ENCODE measurements around the gene VPREB1.
"Not testable (repeated sequence)": the region's sequence is repeated elsewhere in the genome, so short reads cannot be mapped to it uniquely, and the experiment has no call there.

VPREB1 gene

GRCh38 chr22:22214819-22215329, 29.7 kb upstream of the VPREB1 start:
- DNase-seq, result no peak

DNA sequence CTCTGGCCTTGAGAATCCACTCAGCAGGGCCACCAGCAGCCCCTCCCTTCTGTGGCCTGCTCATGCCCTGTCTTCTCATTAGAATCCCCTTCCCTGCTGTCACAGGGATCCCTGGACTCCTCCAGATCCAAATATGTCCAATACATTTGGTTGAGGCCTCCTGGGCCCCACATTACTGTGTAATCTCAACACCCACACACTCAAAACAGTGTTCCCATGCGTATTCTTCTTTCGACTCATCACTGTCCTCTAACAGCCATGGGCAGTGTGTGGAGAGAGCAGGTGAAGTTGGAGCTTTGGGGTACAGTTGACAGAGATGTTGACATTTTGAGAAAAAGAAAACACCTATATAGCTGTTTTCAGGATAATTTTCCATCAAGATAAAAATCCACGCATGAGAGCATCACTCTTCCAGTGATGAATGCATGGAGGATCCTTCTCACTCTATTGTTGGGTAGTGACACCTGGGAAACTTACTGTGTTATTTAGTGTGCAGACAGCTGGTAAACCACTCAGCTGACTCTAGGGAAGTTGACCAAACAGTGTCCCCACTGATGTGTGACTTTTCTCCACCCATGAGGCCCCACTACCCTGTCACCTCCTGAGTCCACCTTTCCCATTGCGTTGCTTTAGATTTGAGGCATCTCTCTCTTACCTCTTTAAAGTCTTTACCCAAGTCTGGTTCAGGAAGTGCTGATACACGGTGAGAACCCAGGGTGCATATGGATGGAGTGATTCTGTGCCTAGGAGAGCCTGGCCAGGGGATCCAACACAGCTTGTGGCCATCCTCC, 28.7 kb upstream of the VPREB1 start:
- no peak for DNase-seq

GRCh38 chr22:22216450-22216959, 28.1 kb upstream of the VPREB1 start:
- no peak for DNase-seq

DNA sequence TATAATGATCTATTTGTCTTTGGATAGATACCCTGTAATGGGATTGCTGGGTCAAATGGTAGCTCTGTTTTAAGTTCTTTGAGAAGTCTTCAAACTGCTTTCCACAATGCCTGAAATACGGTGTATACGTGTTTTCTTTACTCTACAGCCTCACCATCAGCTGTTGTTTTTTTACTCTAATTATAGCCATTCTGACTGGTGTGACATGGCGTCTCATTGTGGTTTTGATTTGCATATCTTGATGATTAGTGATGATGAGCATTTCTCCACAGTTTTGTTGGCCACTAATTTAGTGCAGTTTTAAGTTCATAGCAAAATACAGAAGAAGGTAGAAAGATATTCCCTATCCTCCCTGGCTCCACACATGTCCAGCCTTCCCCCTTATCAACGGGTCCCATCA, 26.3 kb upstream of the VPREB1 start:
- DNase-seq, result no peak

DNA sequence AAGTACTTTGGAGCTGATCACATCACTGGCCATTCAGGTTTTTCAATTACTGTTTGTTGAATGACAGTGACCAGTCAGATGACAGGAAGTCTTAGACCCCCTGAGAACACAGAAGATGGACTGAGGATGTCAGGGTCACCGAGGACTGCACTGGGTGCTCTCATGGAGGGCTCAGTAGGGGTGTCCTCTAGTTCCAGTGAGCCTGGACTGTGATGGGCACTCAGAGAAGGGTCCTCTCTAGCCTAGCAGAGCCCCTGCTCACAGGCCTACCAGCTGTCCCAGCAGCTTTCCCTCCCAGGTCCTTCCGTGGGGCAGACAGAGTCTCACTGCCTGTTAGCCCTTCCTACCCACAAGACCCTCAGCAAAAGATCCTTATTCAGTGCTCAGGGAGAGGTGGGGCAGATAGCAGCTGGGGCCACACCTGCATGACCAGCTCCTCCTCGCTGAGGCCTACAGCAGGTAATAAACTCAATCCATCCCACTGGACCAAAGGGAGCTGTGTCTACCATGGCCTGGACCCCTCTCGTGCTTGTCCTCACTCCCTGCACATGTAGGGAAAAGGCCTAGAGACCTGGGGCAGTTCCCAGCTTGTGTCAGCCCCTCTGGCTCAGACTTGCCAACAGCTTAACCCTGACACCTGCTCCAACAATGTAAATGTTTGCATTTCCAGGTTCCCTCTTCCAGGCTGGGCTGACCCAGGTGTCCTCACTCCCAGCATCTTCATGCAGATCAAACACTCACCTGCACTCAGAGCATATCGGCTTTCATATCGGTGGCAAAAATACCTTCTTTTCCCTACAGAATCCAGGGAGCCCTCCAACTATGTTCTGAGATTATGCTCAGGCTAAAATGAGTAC, 25.2 kb upstream of the VPREB1 start:
- no peak for DNase-seq

- not testable (repeated sequence) for DNase-seq
These were observed 23.5 kb upstream of the VPREB1 start for GRCh38 chr22:22221043-22221442.

GRCh38 chr22:22226448-22227187, 18.0 kb upstream of the VPREB1 start:
- DNase-seq, result no peak

DNA sequence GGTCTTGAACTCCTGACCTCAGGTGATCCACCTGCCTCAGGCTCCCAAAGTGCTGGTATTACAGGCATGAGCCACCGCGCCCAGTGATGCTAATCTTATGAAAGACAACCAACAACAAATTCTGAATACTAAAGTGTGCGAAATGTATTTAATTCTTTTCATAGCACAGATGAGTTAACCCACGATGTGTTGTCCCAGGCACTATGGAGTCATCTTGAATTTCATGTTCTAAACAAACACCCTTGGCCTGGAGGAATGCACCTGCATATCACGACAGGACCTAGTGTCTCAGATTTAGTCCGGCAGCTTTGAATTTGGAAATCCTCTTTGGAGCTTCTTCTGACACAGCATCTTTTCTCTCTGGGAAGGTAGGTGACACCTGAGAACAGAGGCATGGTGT, 16.2 kb upstream of the VPREB1 start:
- DNase-seq, result no peak

GRCh38 chr22:22228921-22229320, 15.7 kb upstream of the VPREB1 start:
- no peak for DNase-seq

DNA sequence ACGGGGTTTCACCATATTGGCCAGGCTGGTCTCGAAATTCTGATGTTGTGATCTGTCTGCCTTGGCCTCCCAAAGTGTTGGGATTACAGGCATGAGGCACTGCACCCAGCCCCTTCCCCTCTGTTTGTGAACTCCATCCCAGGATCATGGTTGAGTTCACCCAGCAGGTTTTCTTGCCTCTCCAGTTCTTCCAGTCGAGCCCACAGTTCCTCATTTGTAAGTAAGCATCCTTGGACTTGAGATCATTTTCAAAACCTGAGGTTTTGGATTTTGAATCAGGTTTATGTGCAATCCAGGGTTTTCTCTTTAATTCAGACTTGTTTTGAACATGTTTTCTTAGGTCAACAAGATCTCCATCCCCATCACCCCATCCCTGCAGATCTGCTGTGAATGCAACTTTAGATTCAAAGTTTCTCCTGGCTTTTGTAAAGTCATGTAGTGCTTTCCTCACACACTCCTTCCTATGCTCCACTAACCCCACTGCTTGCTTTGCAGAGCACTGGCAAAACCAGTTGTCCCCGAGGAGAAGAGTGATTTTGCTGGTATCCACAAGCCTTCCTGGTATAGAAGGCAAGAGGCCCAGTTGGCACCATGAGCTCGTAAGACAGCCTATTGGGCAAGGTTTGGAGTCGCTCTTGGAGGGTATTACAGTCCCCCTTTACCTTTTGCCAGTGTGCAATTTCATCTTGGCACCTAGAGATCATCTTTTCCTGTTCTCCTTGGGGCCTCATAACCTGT, 14.7 kb upstream of the VPREB1 start:
- no peak for DNase-seq

GRCh38 chr22:22230438-22230837, 14.1 kb upstream of the VPREB1 start:
- no peak for DNase-seq

- DNase-seq, result no peak
These were observed 11.5 kb upstream of the VPREB1 start for GRCh38 chr22:22233081-22233480.

DNA sequence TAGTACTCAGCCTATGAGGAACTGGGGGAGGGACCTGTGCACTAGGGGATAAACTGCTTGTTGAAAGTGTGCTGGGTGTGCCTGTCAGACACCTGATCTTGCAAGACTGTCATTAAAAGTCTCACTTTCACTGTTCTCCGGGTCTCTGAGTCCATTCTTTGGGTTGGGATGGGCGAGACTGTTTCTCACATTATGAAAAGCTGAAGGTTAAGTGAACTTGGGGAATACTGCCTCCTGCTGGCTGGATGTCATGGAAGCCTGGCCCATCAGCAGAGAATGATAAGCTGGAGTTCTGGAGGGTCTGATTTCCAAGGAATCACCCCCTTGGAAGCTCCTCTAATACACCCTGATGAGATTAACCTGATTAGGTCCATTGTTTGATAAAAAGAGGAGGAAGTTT, 9.0 kb upstream of the VPREB1 start:
- DNase-seq, result no peak

GRCh38 chr22:22237521-22237920, 7.1 kb upstream of the VPREB1 start:
- DNase-seq, result no peak

- DNase-seq, result no peak
These were observed 5.2 kb upstream of the VPREB1 start for GRCh38 chr22:22239311-22239939.

DNA sequence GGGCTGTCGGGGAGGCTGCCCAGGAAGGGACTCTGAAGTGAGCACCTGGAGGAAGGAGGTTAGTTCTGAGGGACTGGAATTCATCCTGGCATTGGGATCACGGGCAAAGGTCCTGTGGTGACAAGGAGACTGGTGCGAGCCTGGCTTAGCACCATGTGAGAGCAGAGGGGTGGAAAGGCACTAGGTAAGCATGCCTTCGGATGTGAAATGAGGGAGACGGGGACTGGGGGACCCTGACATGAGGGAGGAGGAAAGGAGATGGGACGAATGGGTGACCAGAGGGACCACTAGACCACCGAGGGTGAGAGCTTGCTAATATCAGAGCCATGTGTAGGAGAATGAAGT, 3.1 kb upstream of the VPREB1 start:
- DNase-seq, result no peak

DNA sequence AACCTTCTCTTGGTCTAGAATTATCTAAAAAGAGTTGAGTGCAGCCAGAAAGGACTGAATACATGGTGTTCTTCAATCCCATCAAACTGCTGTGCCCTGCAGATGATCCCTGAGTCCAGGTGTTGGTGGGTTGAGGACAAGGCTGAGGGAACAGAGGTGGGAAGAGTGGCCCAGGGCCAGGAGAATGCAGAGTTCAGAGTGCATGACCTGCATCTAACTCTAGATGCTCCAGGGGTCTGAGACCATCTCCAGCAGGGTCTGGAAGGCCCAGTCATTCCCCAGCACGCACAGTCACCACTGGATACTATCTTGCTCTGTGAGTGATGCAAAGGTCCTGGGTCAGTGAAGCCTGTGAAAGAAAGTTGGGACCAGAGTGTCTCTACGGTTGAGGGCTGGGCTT, 2.1 kb upstream of the VPREB1 start:
- DNase-seq, result no peak

DNA sequence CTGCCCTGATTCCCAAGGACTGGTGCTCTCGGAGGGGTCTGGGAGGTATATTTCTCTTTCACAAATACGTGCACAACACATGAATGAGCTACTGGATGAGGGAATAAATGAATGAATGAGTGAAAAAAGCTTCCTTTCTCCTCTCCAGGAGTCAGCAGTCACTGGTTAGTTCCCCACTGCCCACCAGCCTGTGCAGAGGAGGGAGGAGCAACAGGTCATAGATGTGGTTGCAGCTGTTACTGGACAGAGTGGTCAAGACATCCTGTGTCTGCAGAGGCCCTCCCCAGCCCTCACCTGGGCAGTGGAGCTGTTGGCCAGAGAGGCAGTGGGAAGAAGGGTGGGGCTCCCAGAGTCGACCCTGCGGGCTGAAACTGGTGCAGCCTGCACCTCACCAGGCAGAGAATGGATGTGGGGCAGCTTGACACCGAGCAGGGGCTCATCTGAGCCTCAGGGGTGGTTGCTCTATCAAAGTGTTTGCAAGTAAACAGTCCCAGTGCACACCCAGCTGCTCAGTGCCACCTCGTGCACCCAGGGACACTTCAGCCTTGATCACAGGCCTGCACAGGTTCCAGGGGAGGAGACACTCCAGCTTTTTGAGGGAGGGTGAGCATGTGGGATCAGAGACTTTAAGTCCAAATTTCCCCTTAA, 1.4 kb upstream of the VPREB1 start:
- no peak for DNase-seq

- no peak for DNase-seq
These were observed 797 bp downstream of the VPREB1 start for GRCh38 chr22:22245256-22245909.

DNA sequence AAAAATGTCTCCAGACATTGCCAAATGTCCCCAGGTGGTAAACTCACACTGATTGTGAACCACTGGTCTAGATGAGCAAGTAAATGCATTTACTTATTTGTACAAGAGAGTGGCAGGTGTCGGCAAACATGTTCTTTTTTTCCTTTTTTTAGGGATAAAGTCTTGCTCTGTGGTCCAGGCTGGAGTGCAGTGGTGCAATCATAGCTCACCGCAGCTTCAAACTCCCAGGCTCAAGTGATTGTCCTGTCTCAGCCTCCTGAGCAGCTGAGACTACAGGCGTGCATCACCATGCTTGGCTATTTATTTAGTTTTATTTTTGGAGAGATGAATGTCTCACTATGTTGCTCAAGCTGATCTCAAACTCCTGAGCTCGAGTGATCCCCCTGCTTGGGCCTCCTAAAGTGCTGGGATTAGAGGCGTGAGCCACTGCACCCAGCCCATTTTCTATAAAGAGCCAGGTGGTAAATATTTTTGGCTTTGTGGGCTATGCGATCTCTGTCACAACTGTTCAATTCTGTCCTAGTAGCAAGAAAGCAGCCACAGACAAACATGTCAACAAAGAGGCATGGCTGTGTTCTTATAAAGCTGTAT, 1.4 kb downstream of the VPREB1 start:
- DNase-seq, result no peak

Data from NCI-H226 (cell line).